KMS-11 (cell line): ENCODE results near the gene SLC26A8.

Experiments
- H2AFZ ChIP-seq: fragments of 200-600 bp; sonication (generic); 2 replicates; pipeline ENCODE4 v1.6.1; 2016; ENCODE audit warnings: antibody characterized with exemption, mixed run types, low read depth
- H3K27ac ChIP-seq: fragments of 200-600 bp; sonication (generic); 2 replicates; pipeline ENCODE4 v1.6.1; 2016; ENCODE audit warnings: mild to moderate bottlenecking, mixed run types
- H3K27me3 ChIP-seq: fragments of 200-600 bp; sonication (generic); 2 replicates; pipeline ENCODE4 v1.6.1; 2017; ENCODE audit warnings: mild to moderate bottlenecking, low read depth, mixed run types, moderate library complexity; ENCODE audit not compliant: insufficient read depth
- H3K36me3 ChIP-seq: fragments of 200-600 bp; sonication (generic); 2 replicates; pipeline ENCODE4 v1.6.1; 2017; ENCODE audit warnings: mild to moderate bottlenecking, mixed run types; ENCODE audit not compliant: insufficient read depth
- H3K4me1 ChIP-seq: fragments of 200-600 bp; sonication (generic); 2 replicates; pipeline ENCODE4 v1.6.1; 2016; ENCODE audit warnings: mild to moderate bottlenecking, low read depth, mixed run types; ENCODE audit not compliant: poor library complexity, severe bottlenecking
- H3K4me2 ChIP-seq: fragments of 200-600 bp; sonication (generic); 2 replicates; pipeline ENCODE4 v1.7.0; 2016; ENCODE audit warnings: mild to moderate bottlenecking, mixed run types
- H3K4me3 ChIP-seq: fragments of 200-600 bp; sonication (generic); IDR thresholded peaks from 2 replicates; pipeline ENCODE4 v1.6.1; 2017; ENCODE audit warnings: low read depth, low read length, mixed read lengths; ENCODE audit not compliant: insufficient read depth
- H3K79me2 ChIP-seq: fragments of 200-600 bp; sonication (generic); 2 replicates; pipeline ENCODE4 v1.6.1; 2016; ENCODE audit warnings: low read depth, mixed run types; ENCODE audit not compliant: insufficient read depth
- H3K9ac ChIP-seq: fragments of 200-600 bp; sonication (generic); 2 replicates; pipeline ENCODE4 v1.6.1; 2016; ENCODE audit warnings: mild to moderate bottlenecking, mixed run types
- H4K20me1 ChIP-seq: fragments of 200-600 bp; sonication (generic); 2 replicates; pipeline ENCODE4 v1.6.1; 2016; ENCODE audit warnings: mild to moderate bottlenecking, mixed run types; ENCODE audit not compliant: insufficient read depth
- CTCF ChIP-seq: fragments of 200-600 bp; sonication (generic); conservative IDR thresholded peaks from 2 replicates; pipeline ENCODE4 v1.6.1; 2017; ENCODE audit warnings: low read depth, mild to moderate bottlenecking, antibody characterized with exemption, low read length, moderate library complexity, mixed read lengths

The SLC26A8 gene

GRCh38 chr6:36064770-36065396 lies 40.4 kb upstream of the SLC26A8 start:
- Histone ChIP-seq H3K4me3 (no peak overlapping the region), H3K79me2 (peaks cover 24% of the 10 kb centered on the region; the same call in 1 of the 2 replicates), H3K27ac (no peak overlapping the region), H3K4me1 (no peaks in the 10 kb centered on the region), H4K20me1 (no peaks in the 10 kb centered on the region), H2AFZ (no peak overlapping the region), H3K9ac (no peak overlapping the region), H3K36me3 (no peaks in the 10 kb centered on the region), H3K27me3 (no peaks in the 10 kb centered on the region), H3K4me2 (no peak overlapping the region)
- TF ChIP-seq CTCF: no peak

DNA sequence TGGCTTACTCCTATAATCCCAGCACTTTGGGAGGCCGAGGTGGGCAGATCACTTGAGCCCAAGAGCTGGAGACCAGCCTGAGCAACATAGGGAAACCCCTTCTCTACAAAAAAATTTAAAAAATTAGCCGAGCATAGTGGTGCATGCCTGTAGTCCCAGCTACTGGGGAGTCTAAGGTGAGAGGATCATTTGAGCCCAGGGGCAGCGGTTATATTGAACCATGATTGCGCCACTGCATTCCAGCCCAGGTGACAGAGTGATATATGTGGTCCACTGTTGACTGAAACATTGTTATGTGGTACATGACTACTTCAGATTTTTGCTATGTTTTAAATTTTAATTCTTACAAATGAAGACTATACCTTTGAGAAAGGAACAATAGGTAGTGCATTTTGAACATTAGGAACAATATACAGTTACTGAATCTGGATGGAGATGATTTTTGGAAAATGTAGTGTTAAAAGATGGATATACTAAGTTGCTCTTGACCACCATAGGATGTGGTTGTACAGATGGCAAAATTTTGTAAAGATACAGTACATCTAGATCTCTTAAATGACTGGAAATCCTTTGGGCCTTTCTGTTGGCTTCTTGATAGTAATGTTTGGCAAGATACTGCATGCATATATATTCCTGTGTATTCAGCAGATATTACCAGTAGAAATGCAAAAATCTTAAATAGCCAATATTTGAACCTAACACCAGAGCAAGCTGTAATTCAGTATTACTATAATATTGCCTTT lies 39.0 kb upstream of the SLC26A8 start:
- H3K27ac ChIP-seq: no peak overlapping the region
- no peak overlapping the region for H3K4me3 ChIP-seq
- no peaks in the 10 kb centered on the region for H3K4me1 ChIP-seq
- no peak overlapping the region for H3K4me2 ChIP-seq
- no peak overlapping the region for H2AFZ ChIP-seq
- H4K20me1 ChIP-seq: no peaks in the 10 kb centered on the region
- no peaks in the 10 kb centered on the region for H3K27me3 ChIP-seq
- H3K9ac ChIP-seq: no peak overlapping the region
- H3K79me2 ChIP-seq: peaks cover 24% of the 10 kb centered on the region; the same call in 1 of the 2 replicates
- TF ChIP-seq CTCF: no peak
- H3K36me3 ChIP-seq: no peaks in the 10 kb centered on the region

- no peak overlapping the region for H3K4me2 ChIP-seq
- no peak overlapping the region for H2AFZ ChIP-seq
- no peak for TF ChIP-seq CTCF
- H4K20me1 ChIP-seq: no peaks in the 10 kb centered on the region
- H3K4me1 ChIP-seq: no peaks in the 10 kb centered on the region
- no peak overlapping the region for H3K27ac ChIP-seq
- H3K36me3 ChIP-seq: no peaks in the 10 kb centered on the region
- peaks cover 28% of the 10 kb centered on the region; the same call in 1 of the 2 replicates for H3K79me2 ChIP-seq
- no peak overlapping the region for H3K4me3 ChIP-seq
- H3K27me3 ChIP-seq: no peaks in the 10 kb centered on the region
- no peak overlapping the region for H3K9ac ChIP-seq
Measured at GRCh38 chr6:36062247-36062646, 37.8 kb upstream of the SLC26A8 start.

GRCh38 chr6:36061236-36061635 lies 36.8 kb upstream of the SLC26A8 start:
- H2AFZ ChIP-seq: no peak overlapping the region
- H3K27ac ChIP-seq: no peak overlapping the region
- H3K36me3 ChIP-seq: no peaks in the 10 kb centered on the region
- H3K27me3 ChIP-seq: no peaks in the 10 kb centered on the region
- no peaks in the 10 kb centered on the region for H3K4me1 ChIP-seq
- H3K4me2 ChIP-seq: no peak overlapping the region
- peaks cover 34% of the 10 kb centered on the region for H3K79me2 ChIP-seq
- no peak overlapping the region for H3K4me3 ChIP-seq
- H3K9ac ChIP-seq: no peak overlapping the region
- H4K20me1 ChIP-seq: no peaks in the 10 kb centered on the region
- no peak for TF ChIP-seq CTCF
